Fibroblast of lung (primary cell): ENCODE measurements around the gene SCGB1D4. TPM values are rescaled to one million over a fixed set of nuclear protein-coding genes. Genes with fewer than 3 reads are reported as not detected.

Experiments
- DNase-seq, 2 donors: peaks; one replicate each; pipeline versions ENCODE4 v3.0.0 to v3.0.0-alpha.2; 2010; ENCODE audit warnings: low read depth in 2 of 2
- H2AFZ ChIP-seq: 2 replicates; pipeline ENCODE4 v1.5.1; 2012; ENCODE audit warnings: low read length, control low read depth, inconsistent platforms
- H3K27ac ChIP-seq: 2 replicates; pipeline ENCODE4 v1.5.1; 2011; ENCODE audit warnings: low read length, control low read depth; ENCODE audit not compliant: insufficient read depth
- H3K27me3 ChIP-seq: 2 replicates; pipeline ENCODE4 v1.5.1; 2011; ENCODE audit warnings: mild to moderate bottlenecking, low read length; ENCODE audit not compliant: control insufficient read depth, insufficient read depth
- H3K36me3 ChIP-seq: 2 replicates; pipeline ENCODE4 v1.5.1; 2011; ENCODE audit warnings: low read length; ENCODE audit not compliant: control insufficient read depth, insufficient read depth
- H3K4me1 ChIP-seq: 2 replicates; pipeline ENCODE4 v1.5.1; 2011; ENCODE audit warnings: low read length; ENCODE audit not compliant: control insufficient read depth, insufficient read depth; ENCODE audit errors: extremely low read depth
- H3K4me2 ChIP-seq: 2 replicates; pipeline ENCODE4 v1.5.1; 2011; ENCODE audit warnings: low read length, control low read depth; ENCODE audit not compliant: insufficient read depth; ENCODE audit errors: extremely low read depth
- H3K4me3 ChIP-seq, 4 experiments: fragments of 200-600 bp in 1 of 4; sonication (generic) in 1 of 4; replicated peaks in 1 of 4; 2 replicates each; pipeline ENCODE4 v1.5.1; 2011 to 2016; ENCODE audit warnings: low read length in 4 of 4, low read depth in 3 of 4, mild to moderate bottlenecking in 3 of 4, control low read depth in 2 of 4, inconsistent platforms in 1 of 4, mixed read lengths in 1 of 4; ENCODE audit not compliant: insufficient read depth in 1 of 4; ENCODE audit errors: control extremely low read depth in 1 of 4
- H3K79me2 ChIP-seq: 2 replicates; pipeline ENCODE4 v1.5.1; 2012; ENCODE audit warnings: mild to moderate bottlenecking, low read length, inconsistent platforms; ENCODE audit not compliant: control insufficient read depth, insufficient read depth
- H3K9ac ChIP-seq: 2 replicates; pipeline ENCODE4 v1.5.1; 2011; ENCODE audit warnings: mild to moderate bottlenecking, low read length, control low read depth; ENCODE audit not compliant: insufficient read depth
- H3K9me3 ChIP-seq: 2 replicates; pipeline ENCODE4 v1.5.1; 2012; ENCODE audit warnings: low read depth, low read length; ENCODE audit not compliant: control insufficient read depth, insufficient read depth
- H4K20me1 ChIP-seq: 2 replicates; pipeline ENCODE4 v1.5.1; 2011; ENCODE audit warnings: low read length; ENCODE audit not compliant: control insufficient read depth, insufficient read depth; ENCODE audit errors: extremely low read depth
- CTCF ChIP-seq, 2 donors: IDR thresholded peaks in 1 of 2; conservative IDR thresholded peaks in 1 of 2; 1 replicate in 1 of 2; 2 replicates in 1 of 2; pipeline ENCODE4 v1.5.1; 2011 to 2012; ENCODE audit warnings: low read length in 2 of 2, control low read depth in 1 of 2, inconsistent platforms in 1 of 2, low read depth in 1 of 2, mild to moderate bottlenecking in 1 of 2
- EZH2 ChIP-seq: IDR thresholded peaks from 2 replicates; pipeline ENCODE4 v1.5.1; 2012; ENCODE audit warnings: low read length, control low read depth, mild to moderate bottlenecking; ENCODE audit errors: missing control alignments
- polyA plus RNA-seq, 2 donors: library from polyadenylated mRNA; depleted of rRNA in 1 of 2; stranded (reverse) in 1 of 2; unstranded in 1 of 2; fragments of >200 nt; gene quantifications; 2 replicates each; pipeline ENCODE4 v1.2.1, GENCODE V29; 2011 to 2012; ENCODE audit warnings: missing spikeins in 1 of 2
- total RNA-seq: library from RNA; depleted of rRNA; stranded (reverse); fragments of >200 nt; gene quantifications from 2 replicates; pipeline ENCODE4 v1.2.1, GENCODE V29; 2014

Gene SCGB1D4
- total and polyA plus RNA-seq, 2 donors (not counting 1 experiment from before 2014, with no cell fraction given) = not detected

GRCh38 chr11:62273789-62274275, 25.0 kb downstream of the SCGB1D4 start:
- no peak overlapping the region for H3K4me3 ChIP-seq
- no peak overlapping the region for H3K27ac ChIP-seq
- no peak overlapping the region for H3K4me2 ChIP-seq
- no peaks in the 10 kb centered on the region for H3K9me3 ChIP-seq
- no peaks in the 10 kb centered on the region for H3K79me2 ChIP-seq
- H3K4me1 ChIP-seq = no peaks in the 10 kb centered on the region
- no peak for DNase-seq
- H3K27me3 ChIP-seq = no peaks in the 10 kb centered on the region
- H3K9ac ChIP-seq = no peak overlapping the region
- no peaks in the 10 kb centered on the region for H3K36me3 ChIP-seq
- no peaks in the 10 kb centered on the region for H4K20me1 ChIP-seq
- no peak overlapping the region for H2AFZ ChIP-seq
- TF ChIP-seq CTCF (conservative IDR thresholded peaks at IDR 0.05 in 1 of 2, IDR thresholded peaks at IDR 0.05 in 1 of 2; ENCODE audit: low read depth in 1 of 2, low read length in 2 of 2) = no peak
- no peak for TF ChIP-seq EZH2

GRCh38 chr11:62273284-62273683, 25.6 kb downstream of the SCGB1D4 start:
- Histone ChIP-seq H3K79me2 (no peaks in the 10 kb centered on the region), H3K4me2 (no peak overlapping the region), H4K20me1 (no peaks in the 10 kb centered on the region), H3K36me3 (no peaks in the 10 kb centered on the region), H3K9me3 (no peaks in the 10 kb centered on the region), H3K4me1 (no peaks in the 10 kb centered on the region), H3K4me3 (no peak overlapping the region), H3K27me3 (no peaks in the 10 kb centered on the region), H3K27ac (no peak overlapping the region), H3K9ac (no peak overlapping the region), H2AFZ (no peak overlapping the region)
- DNase-seq = no peak
- TF ChIP-seq CTCF (conservative IDR thresholded peaks at IDR 0.05 in 1 of 2, IDR thresholded peaks at IDR 0.05 in 1 of 2; ENCODE audit: low read depth in 1 of 2, low read length in 2 of 2) (no peak), EZH2 (no peak)

- H3K4me3 ChIP-seq = no peak within 1 kb of the TSS
- H3K36me3 ChIP-seq = no peaks in the 10 kb centered on the region
- H3K27me3 ChIP-seq = no peaks in the 10 kb centered on the region
- TF ChIP-seq CTCF (conservative IDR thresholded peaks at IDR 0.05 in 1 of 2, IDR thresholded peaks at IDR 0.05 in 1 of 2; ENCODE audit: low read depth in 1 of 2, low read length in 2 of 2) (no peak), EZH2 (no peak)
- DNase-seq = no peak
- H2AFZ ChIP-seq = no peak within 1 kb of the TSS
- no peaks in the 10 kb centered on the region for H4K20me1 ChIP-seq
- no peaks in the 10 kb centered on the region for H3K9me3 ChIP-seq
- H3K79me2 ChIP-seq = no peaks in the 10 kb centered on the region
- H3K4me1 ChIP-seq = no peaks in the 10 kb centered on the region
- no peak within 1 kb of the TSS for H3K9ac ChIP-seq
- H3K27ac ChIP-seq = no peak within 1 kb of the TSS
- H3K4me2 ChIP-seq = no peak within 1 kb of the TSS
Measured at GRCh38 chr11:62269654-62270278, 29.1 kb downstream of the SCGB1D4 start, which contains the start of gene SCGB2A2. SCGB2A2 (plus strand) TSS chr11:62270158; CDS start chr11:62270217, 59 bp downstream.
